Pancreas (tissue), 10 donors: Measurements from ENCODE around the gene GNAT2. TPM values are rescaled to one million over a fixed set of nuclear protein-coding genes. Genes with fewer than 3 reads are reported as not detected.

Source experiments
- ATAC-seq, 4 donors: fragments of 200-7000 bp; cut with Tn5 transposase; one replicate each; pipeline versions ENCODE4 v1.8.0 to v1.9.1; 2020; ENCODE audit warnings: mild to moderate bottlenecking in 4 of 4, moderate library complexity in 4 of 4
- DNase-seq, 6 donors: peaks; one replicate each; pipeline ENCODE4 v3.0.0-alpha.2; 2020
- FAIRE-seq: peaks from 2 replicates; lab custom pipeline; 2012; peaks lifted over from hg19 to GRCh38; lab: Jason Lieb, UNC
- H3K27ac ChIP-seq, 4 donors: fragments of 200-600 bp; sonication (generic); 1 replicate in 3 of 4; 2 replicates in 1 of 4; pipeline versions ENCODE4 v1.5.0 to v1.8.0; 2020
- H3K27me3 ChIP-seq, 4 donors: fragments of 200-600 bp; one replicate each; pipeline ENCODE4 v1.8.0; 2021
- H3K36me3 ChIP-seq, 3 donors: fragments of 200-600 bp; sonication (generic) in 1 of 3; one replicate each; pipeline versions ENCODE4 v1.5.0 to v1.8.0; 2020 to 2021
- H3K4me1 ChIP-seq, 3 donors: fragments of 200-600 bp; one replicate each; pipeline ENCODE4 v1.8.0; 2021
- H3K4me3 ChIP-seq, 4 donors: fragments of 200-600 bp; sonication (generic) in 2 of 4; one replicate each; pipeline versions ENCODE4 v1.5.0 to v1.8.0; 2020 to 2021
- H3K9me3 ChIP-seq, 4 donors: fragments of 200-600 bp; one replicate each; pipeline ENCODE4 v1.8.0; 2021
- CTCF ChIP-seq, 4 donors: fragments of 200-600 bp; sonication (generic) in 3 of 4; IDR thresholded peaks; one replicate each; pipeline versions ENCODE4 v1.5.0 to v1.8.0; 2021; ENCODE audit warnings: antibody characterized with exemption in 4 of 4
- WGBS, 2 donors: extraction: QIAGEN DNeasy Blood & Tissue Kit; methylation state at CpG; one replicate each; pipeline ENCODE4 v1.1.7; 2013; 5-methylcytosine and 5-hydroxymethylcytosine counted together
- intact Hi-C, 3 donors: fragments of 100-400 bp; cut with DNase I; formaldehyde crosslinking; loops; one replicate each; pipeline versions ENCODE4 v1.11.1 to v1.14.2; 2022
- polyA plus RNA-seq, 2 donors: library from polyadenylated mRNA; stranded (reverse); fragments of 200-250 nt; gene quantifications; one replicate each; pipeline ENCODE4 v1.2.3, GENCODE V29; 2013
- total RNA-seq, 6 donors: library from RNA; stranded (reverse); fragmentation: NEBNext Ultra II Directional in 4 of 6; extraction: Animal tissue kit (Norgen Biotek cat#: 25700) in 4 of 6; gene quantifications; one replicate each; pipeline versions ENCODE4 v1.2.1 to v1.2.4, GENCODE V29; 2021 to 2023
- donor health status: healthy with polysubstance abuse.
- donor health status: DM: no; HTN: no; CAD: no; lungs with moderate emphysema.
- donor health status: DM: no; HTN: no; CAD: no.
- donor health status: control.
- donor health status: control.
- donor health status: Bipolar disorder and iron deficiency.
- donor health status: DM: yes; HTN: yes; CAD: no.
- donor health status: DM: no; HTN: no; CAD: no.
- donor health status: DM: no; HTN: no; CAD: no.
- donor health status: DM: yes; HTN: yes; CAD: no.

Gene GNAT2
- total and polyA plus RNA-seq, 8 donors = 0.60 to 0.82 TPM; not detected in 6

GRCh38 chr1:109615879-109616278 is 3.5 kb downstream of the GNAT2 start:
- Histone ChIP-seq H3K27ac (peak overlapping the region in 2 of 4 donors; percentile 37 to 62), H3K36me3 (no peaks in the 10 kb centered on the region), H3K9me3 (no peaks in the 10 kb centered on the region), H3K4me3 (no peak overlapping the region), H3K27me3 (no peaks in the 10 kb centered on the region), H3K4me1 (peaks cover 3 to 14% (median 10%) of the 10 kb centered on the region in 3 donors)
- 55 to 56% methylated on average over 3 of the region's 3 CpGs for WGBS, 2 donors
- intact Hi-C loops = no loop called here
- FAIRE-seq = no peak
- DNase-seq = no peak
- no peak for TF ChIP-seq CTCF (IDR thresholded peaks at IDR 0.05)
- peak in 1 of 4 donors; percentile 9 for ATAC-seq

DNA sequence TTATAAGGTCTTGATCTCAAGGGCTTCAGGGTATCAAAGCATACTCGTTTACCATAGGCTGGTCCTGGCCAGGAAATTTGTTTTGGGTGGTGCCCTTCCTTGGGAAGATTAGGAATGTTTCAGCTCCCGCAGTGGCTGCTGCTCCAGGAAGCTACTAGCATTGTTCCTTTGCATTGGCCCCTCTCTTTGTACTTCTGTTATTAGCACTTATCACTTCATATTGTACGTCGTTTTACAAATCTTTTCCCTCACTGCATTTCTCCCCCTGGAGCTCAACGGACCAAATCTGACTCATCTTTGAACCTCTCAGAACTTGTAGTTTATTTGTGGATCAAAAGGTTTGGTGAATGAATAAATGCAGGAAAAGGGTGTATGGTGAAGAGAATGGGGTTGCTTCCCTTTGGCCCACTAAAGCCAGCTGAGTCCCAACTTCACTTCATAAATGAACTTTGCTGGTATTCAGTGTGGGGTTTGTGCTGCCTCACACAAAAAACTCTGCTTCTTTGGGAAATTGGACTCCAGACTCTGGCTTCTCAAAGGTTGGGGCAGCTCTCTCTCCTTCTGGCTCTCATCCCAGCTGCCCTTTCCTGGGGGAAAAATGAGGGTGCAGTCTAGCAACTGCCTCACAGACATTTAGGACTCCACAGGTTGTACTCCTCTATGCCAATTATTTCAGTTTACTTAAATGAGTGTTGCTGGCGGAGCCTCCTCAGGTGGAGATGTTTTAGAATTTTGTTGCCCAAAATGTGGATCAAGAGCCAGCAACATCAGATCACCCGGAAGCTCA is 5.9 kb downstream of the GNAT2 start:
- no peak overlapping the region for H3K27ac ChIP-seq
- WGBS, 2 donors = 68 to 69% methylated on average over 7 of the region's 7 CpGs

GRCh38 chr1:109611308-109611990 is 8.0 kb downstream of the GNAT2 start:
- no peaks in the 10 kb centered on the region for H3K36me3 ChIP-seq
- no peak for FAIRE-seq
- no peak for TF ChIP-seq CTCF (IDR thresholded peaks at IDR 0.05)
- DNase-seq = no peak
- ATAC-seq = no peak
- no peaks in the 10 kb centered on the region for H3K9me3 ChIP-seq
- H3K4me1 ChIP-seq = no peaks in the 10 kb centered on the region
- 91 to 96% methylated on average over 13 of the region's 13 CpGs for WGBS, 2 donors
- intact Hi-C loops = no loop called here
- H3K27ac ChIP-seq = no peak overlapping the region
- no peak overlapping the region for H3K4me3 ChIP-seq
- no peaks in the 10 kb centered on the region for H3K27me3 ChIP-seq

More for the DNA sequence above, 5.9 kb downstream of the GNAT2 start:
- H3K9me3 ChIP-seq = no peaks in the 10 kb centered on the region
- intact Hi-C loops = no loop called here
- TF ChIP-seq CTCF (IDR thresholded peaks at IDR 0.05) = no peak
- DNase-seq (no peak), FAIRE-seq (no peak), ATAC-seq (no peak)
- H3K4me1 ChIP-seq = peaks cover 0 to 8% (median under 1%) of the 10 kb centered on the region in 3 donors
- no peaks in the 10 kb centered on the region for H3K27me3 ChIP-seq
- no peaks in the 10 kb centered on the region for H3K36me3 ChIP-seq
- H3K4me3 ChIP-seq = no peak overlapping the region

- intact Hi-C loops = no loop called here
- no peak for TF ChIP-seq CTCF (IDR thresholded peaks at IDR 0.05)
- DNase-seq = no peak
- FAIRE-seq = no peak
- Histone ChIP-seq H3K27ac (no peak overlapping the region), H3K36me3 (no peaks in the 10 kb centered on the region), H3K9me3 (no peaks in the 10 kb centered on the region), H3K4me3 (no peak overlapping the region), H3K27me3 (no peaks in the 10 kb centered on the region), H3K4me1 (no peaks in the 10 kb centered on the region)
- WGBS, 2 donors = 63 to 68% methylated on average over 3 of the region's 3 CpGs
- ATAC-seq = peak in 1 of 4 donors; percentile 48
Measured at GRCh38 chr1:109610609-109611307, 8.7 kb downstream of the GNAT2 start.
